A673 (cell line): ENCODE results near the gene CYP20A1.
"Not testable (repeated sequence)": the region's sequence is repeated elsewhere in the genome, so short reads cannot be mapped to it uniquely, and the experiment has no call there.

Source experiments
- EZH2 ChIP-seq: fragments of 200-600 bp; sonication (generic); IDR thresholded peaks from 2 replicates; pipeline ENCODE4 v1.6.1; 2017; ENCODE audit warnings: borderline replicate concordance, low read depth, mild to moderate bottlenecking, mixed read lengths, antibody characterized with exemption, low read length; ENCODE audit not compliant: poor library complexity, severe bottlenecking
- TF ChIP-seq, protein P1 (sequence below): fragments of 300-800, 200-600 bp; sonication (generic); conservative IDR thresholded peaks from 2 replicates; pipeline ENCODE4 v1.5.1; 2017; ENCODE audit warnings: low read depth, mild to moderate bottlenecking, antibody characterized with exemption, low read length, moderate library complexity, mixed read lengths

DNA sequence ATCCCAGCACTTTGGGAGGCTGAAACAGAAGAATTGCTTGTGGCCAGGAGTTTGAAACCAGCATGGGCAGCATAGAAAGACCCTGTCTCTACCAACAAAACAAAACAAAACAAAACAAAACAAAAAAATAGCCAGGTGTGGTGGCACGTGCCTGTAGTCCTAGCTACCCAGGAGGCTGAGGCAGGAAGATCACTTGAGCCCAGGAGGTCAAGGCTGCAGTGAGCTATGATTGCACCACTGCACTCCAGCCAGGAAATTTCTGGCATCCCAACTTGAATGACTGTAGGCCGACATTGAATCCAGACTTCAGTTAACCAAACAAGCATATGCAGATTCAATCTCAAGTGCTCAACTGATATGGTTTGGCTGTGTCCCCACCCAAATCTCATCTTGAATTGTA lies 9.1 kb upstream of the CYP20A1 start:
- TF ChIP-seq, protein P1, sequence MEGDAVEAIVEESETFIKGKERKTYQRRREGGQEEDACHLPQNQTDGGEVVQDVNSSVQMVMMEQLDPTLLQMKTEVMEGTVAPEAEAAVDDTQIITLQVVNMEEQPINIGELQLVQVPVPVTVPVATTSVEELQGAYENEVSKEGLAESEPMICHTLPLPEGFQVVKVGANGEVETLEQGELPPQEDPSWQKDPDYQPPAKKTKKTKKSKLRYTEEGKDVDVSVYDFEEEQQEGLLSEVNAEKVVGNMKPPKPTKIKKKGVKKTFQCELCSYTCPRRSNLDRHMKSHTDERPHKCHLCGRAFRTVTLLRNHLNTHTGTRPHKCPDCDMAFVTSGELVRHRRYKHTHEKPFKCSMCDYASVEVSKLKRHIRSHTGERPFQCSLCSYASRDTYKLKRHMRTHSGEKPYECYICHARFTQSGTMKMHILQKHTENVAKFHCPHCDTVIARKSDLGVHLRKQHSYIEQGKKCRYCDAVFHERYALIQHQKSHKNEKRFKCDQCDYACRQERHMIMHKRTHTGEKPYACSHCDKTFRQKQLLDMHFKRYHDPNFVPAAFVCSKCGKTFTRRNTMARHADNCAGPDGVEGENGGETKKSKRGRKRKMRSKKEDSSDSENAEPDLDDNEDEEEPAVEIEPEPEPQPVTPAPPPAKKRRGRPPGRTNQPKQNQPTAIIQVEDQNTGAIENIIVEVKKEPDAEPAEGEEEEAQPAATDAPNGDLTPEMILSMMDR = not testable (repeated sequence)
- not testable (repeated sequence) for TF ChIP-seq EZH2
